ENCODE results near the gene VAC14. TPM values are rescaled to one million over a fixed set of nuclear protein-coding genes. Genes with fewer than 3 reads are reported as not detected.

The VAC14 gene
- total and polyA plus RNA-seq, 2 of the 8 experiments (the other 6 are each of a cell fraction or from before 2014, with no cell fraction given), result 56.0 to 108 TPM

DNA sequence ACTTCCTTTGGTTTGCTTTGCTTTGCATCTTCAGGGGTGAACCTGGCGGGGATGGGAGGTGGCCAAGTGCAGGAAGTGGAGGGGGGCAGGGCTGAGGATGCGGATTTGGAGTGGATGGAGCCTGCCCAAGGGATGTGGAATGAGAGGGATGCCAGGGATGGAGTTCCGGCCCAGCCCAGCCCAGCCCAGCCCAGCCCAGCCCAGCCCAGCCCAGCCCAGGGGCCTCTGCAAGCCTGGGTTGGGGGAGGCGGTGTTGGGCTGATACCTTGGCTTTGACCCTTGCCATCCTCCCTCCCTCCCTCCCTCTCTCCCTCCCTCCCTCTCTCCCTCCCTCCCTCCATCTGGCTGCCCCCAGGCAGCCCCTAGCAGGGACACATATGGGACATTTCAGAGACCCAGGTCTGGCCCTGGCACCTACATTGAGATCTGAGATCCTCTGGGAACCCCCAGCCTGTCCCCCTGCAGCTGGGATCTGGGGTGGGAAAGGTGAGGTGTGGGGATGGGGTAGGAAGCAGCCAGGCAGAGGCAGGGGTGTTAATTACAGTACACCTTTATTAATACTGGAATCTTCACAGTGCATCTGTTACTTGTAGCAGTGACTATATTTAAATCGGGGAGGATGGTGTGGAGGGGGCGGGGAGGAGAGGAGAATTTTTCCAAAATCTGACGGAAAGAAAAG, 140.1 kb downstream of the VAC14 start (continued):
- TF ChIP-seq, protein P1, sequence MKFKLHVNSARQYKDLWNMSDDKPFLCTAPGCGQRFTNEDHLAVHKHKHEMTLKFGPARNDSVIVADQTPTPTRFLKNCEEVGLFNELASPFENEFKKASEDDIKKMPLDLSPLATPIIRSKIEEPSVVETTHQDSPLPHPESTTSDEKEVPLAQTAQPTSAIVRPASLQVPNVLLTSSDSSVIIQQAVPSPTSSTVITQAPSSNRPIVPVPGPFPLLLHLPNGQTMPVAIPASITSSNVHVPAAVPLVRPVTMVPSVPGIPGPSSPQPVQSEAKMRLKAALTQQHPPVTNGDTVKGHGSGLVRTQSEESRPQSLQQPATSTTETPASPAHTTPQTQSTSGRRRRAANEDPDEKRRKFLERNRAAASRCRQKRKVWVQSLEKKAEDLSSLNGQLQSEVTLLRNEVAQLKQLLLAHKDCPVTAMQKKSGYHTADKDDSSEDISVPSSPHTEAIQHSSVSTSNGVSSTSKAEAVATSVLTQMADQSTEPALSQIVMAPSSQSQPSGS (IDR thresholded peaks at IDR 0.05; ENCODE audit: low read length), result no peak
- TF ChIP-seq TCF12 (IDR thresholded peaks at IDR 0.05; ENCODE audit: low read depth, low read length) (no peak), RFX5 (IDR thresholded peaks at IDR 0.05; ENCODE audit: borderline replicate concordance, low read depth, low read length) (no peak), MAFK (IDR thresholded peaks at IDR 0.05; ENCODE audit: low read depth, low read length) (no peak)
